ENCODE results near the gene CSF1R.

Gene CSF1R

DNA sequence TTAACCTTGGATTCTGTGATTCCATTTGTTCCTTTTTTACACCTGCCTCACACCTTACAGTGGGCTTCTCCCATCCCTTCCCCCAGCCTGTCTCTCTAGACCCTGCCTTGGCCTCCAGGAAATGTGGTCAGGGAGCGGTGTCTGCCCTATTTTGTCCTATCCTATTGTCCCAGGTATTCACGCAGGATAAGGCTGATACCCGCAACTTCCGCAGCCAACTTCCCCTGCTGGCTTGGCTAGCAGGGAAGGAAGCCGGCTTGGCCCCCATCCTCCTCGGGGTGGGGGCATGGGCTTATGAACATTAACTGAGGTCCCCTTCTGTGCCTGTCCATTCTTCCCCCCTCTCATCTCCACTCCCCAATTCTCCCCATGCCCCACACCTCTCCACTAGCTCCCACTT lies 3.5 kb downstream of the CSF1R start:
- Histone ChIP-seq H3K4me3 (ENCODE audit: low read length) (no peak overlapping the region), H3K79me2 (ENCODE audit: low read length) (no peaks in the 10 kb centered on the region), H2AFZ (ENCODE audit: low read depth, low read length) (no peak overlapping the region), H3K9ac (ENCODE audit: low read length) (no peak overlapping the region), H3K27me3 (ENCODE audit: low read depth, low read length) (peaks cover 4% of the 10 kb centered on the region; the same call in 1 of the 2 replicates), H4K20me1 (ENCODE audit: insufficient read depth, low read length) (no peaks in the 10 kb centered on the region), H3K9me3 (ENCODE audit: insufficient read depth, low read length) (no peaks in the 10 kb centered on the region), H3K4me1 (ENCODE audit: low read length) (peaks cover 12% of the 10 kb centered on the region), H3K27ac (ENCODE audit: low read length) (no peak overlapping the region), H3K4me2 (ENCODE audit: low read length) (no peak overlapping the region), H3K36me3 (replicated peaks; ENCODE audit: low read depth, low read length) (no peaks in the 10 kb centered on the region)
- TF ChIP-seq, protein P1, sequence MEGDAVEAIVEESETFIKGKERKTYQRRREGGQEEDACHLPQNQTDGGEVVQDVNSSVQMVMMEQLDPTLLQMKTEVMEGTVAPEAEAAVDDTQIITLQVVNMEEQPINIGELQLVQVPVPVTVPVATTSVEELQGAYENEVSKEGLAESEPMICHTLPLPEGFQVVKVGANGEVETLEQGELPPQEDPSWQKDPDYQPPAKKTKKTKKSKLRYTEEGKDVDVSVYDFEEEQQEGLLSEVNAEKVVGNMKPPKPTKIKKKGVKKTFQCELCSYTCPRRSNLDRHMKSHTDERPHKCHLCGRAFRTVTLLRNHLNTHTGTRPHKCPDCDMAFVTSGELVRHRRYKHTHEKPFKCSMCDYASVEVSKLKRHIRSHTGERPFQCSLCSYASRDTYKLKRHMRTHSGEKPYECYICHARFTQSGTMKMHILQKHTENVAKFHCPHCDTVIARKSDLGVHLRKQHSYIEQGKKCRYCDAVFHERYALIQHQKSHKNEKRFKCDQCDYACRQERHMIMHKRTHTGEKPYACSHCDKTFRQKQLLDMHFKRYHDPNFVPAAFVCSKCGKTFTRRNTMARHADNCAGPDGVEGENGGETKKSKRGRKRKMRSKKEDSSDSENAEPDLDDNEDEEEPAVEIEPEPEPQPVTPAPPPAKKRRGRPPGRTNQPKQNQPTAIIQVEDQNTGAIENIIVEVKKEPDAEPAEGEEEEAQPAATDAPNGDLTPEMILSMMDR (IDR thresholded peaks at IDR 0.05; ENCODE audit: low read depth, low read length): no peak
- no peak for TF ChIP-seq EZH2phosphoT487 (IDR thresholded peaks at IDR 0.05; ENCODE audit: low read depth)

DNA sequence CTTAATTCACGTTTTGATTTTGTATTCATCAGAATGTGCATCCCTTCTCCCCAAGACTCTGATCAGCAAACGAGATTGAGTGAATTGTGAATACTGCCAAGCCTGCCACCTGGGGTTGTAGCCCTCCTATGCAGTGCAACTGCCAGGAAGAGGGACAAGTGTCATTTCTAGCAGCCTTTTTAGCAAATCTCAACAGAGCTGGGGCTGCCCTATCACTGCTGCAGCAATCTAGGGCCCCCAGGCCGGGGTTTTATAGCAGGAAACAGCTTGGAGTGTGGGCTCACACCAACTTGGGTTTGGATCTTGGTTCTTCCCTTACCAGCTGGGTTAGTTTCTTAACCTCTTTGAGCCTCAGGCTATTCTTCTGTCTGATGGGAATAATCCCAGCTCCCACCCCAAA lies 4.0 kb downstream of the CSF1R start:
- Histone ChIP-seq H3K4me1 (ENCODE audit: low read length) (peaks cover 12% of the 10 kb centered on the region), H3K9ac (ENCODE audit: low read length) (no peak overlapping the region), H4K20me1 (ENCODE audit: insufficient read depth, low read length) (no peaks in the 10 kb centered on the region), H3K4me2 (ENCODE audit: low read length) (peak overlapping the region; percentile 77; the same call in 1 of the 2 replicates), H3K4me3 (ENCODE audit: low read length) (no peak overlapping the region), H2AFZ (ENCODE audit: low read depth, low read length) (no peak overlapping the region), H3K36me3 (replicated peaks; ENCODE audit: low read depth, low read length) (no peaks in the 10 kb centered on the region), H3K27me3 (ENCODE audit: low read depth, low read length) (peaks cover 4% of the 10 kb centered on the region; the same call in 1 of the 2 replicates), H3K9me3 (ENCODE audit: insufficient read depth, low read length) (no peaks in the 10 kb centered on the region), H3K79me2 (ENCODE audit: low read length) (no peaks in the 10 kb centered on the region), H3K27ac (ENCODE audit: low read length) (no peak overlapping the region)
- TF ChIP-seq, protein P1 (IDR thresholded peaks at IDR 0.05; ENCODE audit: low read depth, low read length): no peak
- no peak for TF ChIP-seq EZH2phosphoT487 (IDR thresholded peaks at IDR 0.05; ENCODE audit: low read depth)

DNA sequence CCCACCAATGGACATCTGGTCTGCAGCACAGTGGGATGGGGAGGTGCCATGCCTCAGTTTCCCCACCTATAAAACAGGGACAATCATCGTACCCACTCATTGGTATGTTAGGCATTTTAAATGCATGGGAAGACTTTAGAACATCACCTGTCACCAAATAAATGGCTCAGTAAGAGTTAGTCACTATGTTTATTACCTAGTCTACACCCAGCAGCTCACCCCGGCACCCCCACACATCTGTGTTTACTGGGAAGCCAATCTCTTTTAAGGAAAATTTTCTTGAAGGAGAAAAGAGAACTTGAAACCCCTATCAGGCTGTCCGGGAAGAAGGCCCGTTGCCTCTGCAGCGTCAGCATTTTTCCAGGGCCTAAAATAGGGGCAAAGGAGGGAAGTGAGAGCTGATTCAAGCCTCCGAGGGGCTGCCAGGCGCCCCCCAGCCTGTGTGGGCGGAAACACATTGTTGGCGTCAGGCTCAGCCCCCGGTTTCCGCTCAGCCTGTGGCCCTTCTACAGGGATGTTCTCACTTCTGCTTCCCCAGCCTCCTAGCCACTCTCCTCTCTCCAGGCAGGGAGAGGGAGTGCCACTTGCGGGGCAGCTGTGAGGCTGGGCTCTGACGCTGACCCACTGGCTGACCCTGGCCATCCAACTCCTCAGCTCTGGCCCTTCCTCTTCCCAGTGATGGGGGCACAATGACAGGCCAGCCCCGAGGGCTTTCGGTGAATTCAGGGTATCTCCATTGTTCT lies 4.6 kb downstream of the CSF1R start:
- Histone ChIP-seq H3K9ac (ENCODE audit: low read length) (no peak overlapping the region; the same call in 1 of the 2 replicates), H3K4me1 (ENCODE audit: low read length) (peaks cover 12% of the 10 kb centered on the region), H2AFZ (ENCODE audit: low read depth, low read length) (peak overlapping the region; percentile 60; the same call in 1 of the 2 replicates), H3K9me3 (ENCODE audit: insufficient read depth, low read length) (no peaks in the 10 kb centered on the region), H3K27ac (ENCODE audit: low read length) (no peak overlapping the region), H3K4me2 (ENCODE audit: low read length) (peak overlapping the region; percentile 77), H4K20me1 (ENCODE audit: insufficient read depth, low read length) (no peaks in the 10 kb centered on the region), H3K36me3 (replicated peaks; ENCODE audit: low read depth, low read length) (no peaks in the 10 kb centered on the region), H3K4me3 (ENCODE audit: low read length) (peak overlapping the region; percentile 50), H3K27me3 (ENCODE audit: low read depth, low read length) (no peaks in the 10 kb centered on the region), H3K79me2 (ENCODE audit: low read length) (no peaks in the 10 kb centered on the region)
- TF ChIP-seq, protein P1 (IDR thresholded peaks at IDR 0.05; ENCODE audit: low read depth, low read length): no peak
- no peak for TF ChIP-seq EZH2phosphoT487 (IDR thresholded peaks at IDR 0.05; ENCODE audit: low read depth)

DNA sequence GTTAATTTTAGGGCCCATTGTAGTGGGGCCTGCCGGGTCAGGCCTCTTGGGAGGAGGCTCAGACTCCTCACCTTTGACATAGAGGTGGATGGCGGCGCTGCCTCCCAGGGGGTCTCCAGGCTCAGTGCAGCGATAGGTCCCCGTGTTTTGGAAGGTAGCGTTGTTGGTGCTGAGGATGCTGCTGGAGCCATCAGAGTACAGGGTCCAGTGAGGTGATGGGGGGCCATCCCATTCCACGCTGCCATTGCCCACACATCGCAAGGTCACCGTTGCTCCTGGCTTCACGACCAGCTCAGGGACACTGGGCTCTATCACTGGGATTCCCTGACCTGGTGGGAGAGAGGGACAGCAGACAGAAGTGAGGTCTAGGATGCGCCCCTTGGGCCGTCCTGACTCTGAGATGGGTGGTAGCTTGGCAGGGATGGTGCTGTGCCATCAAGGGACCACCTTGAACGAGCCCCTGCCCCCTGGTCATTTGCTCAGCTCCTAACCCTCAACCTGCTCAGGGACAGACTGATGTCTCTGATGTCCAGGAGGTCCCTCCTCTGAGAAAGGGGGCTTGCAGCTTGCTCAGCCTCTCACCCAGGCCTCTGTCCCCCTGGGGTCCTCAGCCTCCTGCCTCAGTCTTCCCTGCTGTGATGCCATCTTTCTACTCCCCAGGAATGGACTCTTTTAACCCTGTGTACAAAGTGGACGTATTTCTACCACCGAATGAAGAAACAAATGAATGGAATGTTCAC lies 5.5 kb downstream of the CSF1R start:
- Histone ChIP-seq H3K9me3 (ENCODE audit: insufficient read depth, low read length) (no peaks in the 10 kb centered on the region), H4K20me1 (ENCODE audit: insufficient read depth, low read length) (no peaks in the 10 kb centered on the region), H2AFZ (ENCODE audit: low read depth, low read length) (no peak overlapping the region), H3K36me3 (replicated peaks; ENCODE audit: low read depth, low read length) (no peaks in the 10 kb centered on the region), H3K4me1 (ENCODE audit: low read length) (peaks cover 12% of the 10 kb centered on the region), H3K4me3 (ENCODE audit: low read length) (no peak overlapping the region), H3K9ac (ENCODE audit: low read length) (no peak overlapping the region), H3K27me3 (ENCODE audit: low read depth, low read length) (0 out of 2 replicates have a peak, but pooled peaks cover 2% of the 10 kb centered on the region), H3K79me2 (ENCODE audit: low read length) (no peaks in the 10 kb centered on the region), H3K27ac (ENCODE audit: low read length) (no peak overlapping the region), H3K4me2 (ENCODE audit: low read length) (peak overlapping the region; percentile 77)
- TF ChIP-seq, protein P1 (IDR thresholded peaks at IDR 0.05; ENCODE audit: low read depth, low read length): no peak
- TF ChIP-seq EZH2phosphoT487 (IDR thresholded peaks at IDR 0.05; ENCODE audit: low read depth): no peak
